ENCODE results near the gene TSPYL2.

The TSPYL2 gene

DNA sequence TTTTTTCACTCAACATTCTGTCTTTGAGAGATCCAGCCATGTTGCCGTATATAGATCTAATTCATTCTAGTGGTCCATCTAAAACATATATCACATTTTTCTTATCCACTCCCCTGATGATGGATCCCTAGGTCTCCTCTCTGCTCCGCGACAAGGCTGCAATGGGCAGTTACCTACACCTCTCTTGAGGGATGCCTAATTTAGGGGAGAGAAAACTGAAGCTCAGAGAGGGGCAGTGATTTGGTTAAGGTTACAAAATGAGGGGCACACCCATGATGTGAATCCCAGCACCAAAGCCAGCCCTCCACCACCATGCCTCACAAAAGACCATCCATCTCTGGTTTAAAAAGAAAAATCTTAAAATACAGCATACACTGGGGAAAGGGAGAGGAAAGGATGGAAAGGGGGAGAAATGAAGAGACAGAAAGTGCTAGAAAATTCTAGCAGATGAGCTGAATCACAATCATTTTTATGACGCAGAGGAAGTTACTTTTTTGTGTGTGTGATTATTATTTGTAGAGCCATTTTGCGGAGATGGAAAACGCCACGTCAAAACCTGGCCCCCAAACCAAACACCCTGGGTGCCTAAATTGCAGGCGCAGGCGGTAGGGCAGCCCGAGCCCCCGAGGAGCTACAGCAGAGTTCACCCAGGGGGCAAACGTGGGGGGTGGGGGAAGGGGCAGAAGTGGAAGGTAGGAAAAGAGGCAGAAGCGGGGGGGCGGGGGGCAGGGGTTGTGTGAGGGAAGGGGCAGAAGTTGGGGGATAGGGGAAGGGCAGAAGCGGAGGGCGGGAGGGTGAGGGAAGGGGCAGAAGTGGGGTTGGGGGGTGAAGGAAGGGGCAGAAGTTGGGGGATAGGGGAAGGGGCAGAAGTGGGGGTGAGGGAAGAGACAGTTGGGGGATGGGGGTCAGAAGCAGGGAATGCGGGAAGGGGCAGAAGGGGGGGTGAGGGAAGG, 1.3 kb upstream of the TSPYL2 start:
- DNase-seq (ENCODE audit: low read depth in 2 of 2) = no peak

DNA sequence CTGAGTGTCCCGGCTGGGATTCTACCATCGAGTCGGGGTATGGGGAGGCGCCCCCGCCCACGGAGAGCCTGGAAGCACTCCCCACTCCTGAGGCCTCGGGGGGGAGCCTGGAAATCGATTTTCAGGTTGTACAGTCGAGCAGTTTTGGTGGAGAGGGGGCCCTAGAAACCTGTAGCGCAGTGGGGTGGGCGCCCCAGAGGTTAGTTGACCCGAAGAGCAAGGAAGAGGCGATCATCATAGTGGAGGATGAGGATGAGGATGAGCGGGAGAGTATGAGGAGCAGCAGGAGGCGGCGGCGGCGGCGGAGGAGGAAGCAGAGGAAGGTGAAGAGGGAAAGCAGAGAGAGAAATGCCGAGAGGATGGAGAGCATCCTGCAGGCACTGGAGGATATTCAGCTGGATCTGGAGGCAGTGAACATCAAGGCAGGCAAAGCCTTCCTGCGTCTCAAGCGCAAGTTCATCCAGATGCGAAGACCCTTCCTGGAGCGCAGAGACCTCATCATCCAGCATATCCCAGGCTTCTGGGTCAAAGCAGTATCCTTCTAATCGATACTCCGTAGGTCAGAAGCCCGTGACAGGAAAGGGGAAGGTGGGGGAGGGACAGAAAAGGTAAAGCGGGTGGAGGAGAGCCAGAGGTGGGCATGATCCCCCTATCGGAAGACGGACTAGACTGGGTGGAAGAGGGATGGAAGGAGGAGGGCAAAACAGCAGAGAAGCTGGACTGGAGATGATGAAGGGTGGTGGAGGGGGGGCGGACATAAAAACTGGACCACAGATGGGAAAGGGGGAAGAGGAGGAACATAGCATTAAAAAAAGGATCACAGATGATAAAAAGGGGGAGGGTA, 828 bp downstream of the TSPYL2 start:
- DNase-seq (ENCODE audit: low read depth in 2 of 2) = no peak

DNA sequence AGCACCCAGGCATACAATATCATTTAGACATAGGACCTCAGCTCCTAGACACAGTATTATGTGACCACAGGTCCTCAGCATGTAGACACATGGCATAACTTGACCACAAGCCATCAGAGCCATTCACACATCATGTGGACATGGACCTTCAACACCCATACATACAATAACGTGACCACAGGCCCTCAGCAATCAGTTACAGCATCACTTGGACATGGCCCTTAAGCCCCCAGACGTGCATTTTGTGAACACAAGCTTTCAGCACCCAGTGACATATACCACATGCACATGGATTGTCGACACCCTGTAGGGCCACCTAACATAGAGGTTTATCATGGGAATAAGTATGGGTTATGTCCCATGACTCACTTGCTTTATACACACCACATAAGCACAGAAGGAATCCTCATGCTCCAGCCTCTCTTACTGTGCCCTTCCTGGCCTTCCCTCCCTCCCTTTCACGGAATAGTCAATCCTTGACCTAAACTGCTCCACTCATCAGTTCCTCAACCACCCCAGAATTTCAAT, 1.9 kb downstream of the TSPYL2 start:
- DNase-seq (ENCODE audit: low read depth in 2 of 2) = no peak

DNA sequence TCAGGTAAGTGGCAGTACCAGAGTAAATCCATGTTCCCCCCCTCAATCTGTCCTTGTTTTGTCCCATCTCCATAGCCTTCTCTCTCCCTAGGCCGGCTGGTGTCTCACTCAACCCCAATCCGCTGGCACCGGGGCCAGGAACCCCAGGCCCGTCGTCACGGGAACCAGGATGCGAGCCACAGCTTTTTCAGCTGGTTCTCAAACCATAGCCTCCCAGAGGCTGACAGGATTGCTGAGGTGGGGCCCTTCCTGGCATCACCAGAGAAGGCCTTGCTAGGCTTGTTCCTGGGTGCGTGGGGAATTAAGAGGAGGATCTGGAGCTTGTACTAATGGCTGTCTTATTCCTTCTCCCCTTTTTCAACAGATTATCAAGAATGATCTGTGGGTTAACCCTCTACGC, 2.7 kb downstream of the TSPYL2 start:
- no peak for DNase-seq (ENCODE audit: low read depth in 2 of 2)

DNA sequence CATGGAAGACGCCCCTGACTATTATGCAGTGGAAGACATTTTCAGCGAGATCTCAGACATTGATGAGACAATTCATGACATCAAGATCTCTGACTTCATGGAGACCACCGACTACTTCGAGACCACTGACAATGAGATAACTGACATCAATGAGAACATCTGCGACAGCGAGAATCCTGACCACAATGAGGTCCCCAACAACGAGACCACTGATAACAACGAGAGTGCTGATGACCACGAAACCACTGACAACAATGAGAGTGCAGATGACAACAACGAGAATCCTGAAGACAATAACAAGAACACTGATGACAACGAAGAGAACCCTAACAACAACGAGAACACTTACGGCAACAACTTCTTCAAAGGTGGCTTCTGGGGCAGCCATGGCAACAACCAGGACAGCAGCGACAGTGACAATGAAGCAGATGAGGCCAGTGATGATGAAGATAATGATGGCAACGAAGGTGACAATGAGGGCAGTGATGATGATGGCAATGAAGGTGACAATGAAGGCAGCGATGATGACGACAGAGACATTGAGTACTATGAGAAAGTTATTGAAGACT, 3.6 kb downstream of the TSPYL2 start:
- no peak for DNase-seq (ENCODE audit: low read depth in 2 of 2)

DNA sequence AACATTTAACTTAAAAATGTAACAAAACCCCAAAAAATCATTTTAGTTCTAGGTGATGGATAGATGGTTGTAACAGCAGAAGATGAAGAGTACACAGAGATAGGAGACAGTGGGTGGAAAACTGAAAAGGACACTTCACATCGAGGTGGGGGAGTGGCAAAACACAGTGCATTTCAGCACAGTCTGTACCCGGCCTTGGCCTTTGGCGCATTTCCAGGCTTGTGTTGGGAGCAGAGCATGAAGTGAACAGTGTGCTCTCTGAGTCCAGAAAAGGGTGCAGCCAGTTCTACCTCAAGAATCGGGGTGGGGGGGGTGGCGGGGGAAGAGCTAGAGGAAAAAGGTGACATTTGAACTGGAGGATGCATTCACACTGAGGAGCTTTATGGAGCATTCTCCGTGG, 4.3 kb downstream of the TSPYL2 start:
- no peak for DNase-seq (ENCODE audit: low read depth in 2 of 2)

DNA sequence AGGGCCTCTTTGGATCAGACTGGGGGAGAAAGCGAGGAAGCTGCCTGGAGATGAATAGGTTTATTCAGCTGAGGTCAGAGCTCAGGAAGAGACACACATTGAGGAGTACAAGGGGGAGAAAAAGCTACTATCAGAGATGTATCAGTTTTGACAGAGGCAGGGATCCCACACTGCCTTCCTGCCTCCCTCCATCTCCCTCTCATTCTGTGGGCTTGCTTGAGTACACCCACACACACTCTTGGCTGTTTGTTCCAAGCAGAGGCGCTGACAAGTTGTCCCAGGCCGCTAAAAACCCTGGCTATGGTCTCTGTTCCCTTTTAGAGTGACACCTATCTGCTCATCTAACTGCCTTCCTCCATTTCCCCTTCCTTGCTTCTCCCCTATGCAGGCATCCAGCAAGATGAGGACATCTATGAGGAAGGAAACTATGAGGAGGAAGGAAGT, 5.2 kb downstream of the TSPYL2 start:
- no peak for DNase-seq (ENCODE audit: low read depth in 2 of 2)

DNA sequence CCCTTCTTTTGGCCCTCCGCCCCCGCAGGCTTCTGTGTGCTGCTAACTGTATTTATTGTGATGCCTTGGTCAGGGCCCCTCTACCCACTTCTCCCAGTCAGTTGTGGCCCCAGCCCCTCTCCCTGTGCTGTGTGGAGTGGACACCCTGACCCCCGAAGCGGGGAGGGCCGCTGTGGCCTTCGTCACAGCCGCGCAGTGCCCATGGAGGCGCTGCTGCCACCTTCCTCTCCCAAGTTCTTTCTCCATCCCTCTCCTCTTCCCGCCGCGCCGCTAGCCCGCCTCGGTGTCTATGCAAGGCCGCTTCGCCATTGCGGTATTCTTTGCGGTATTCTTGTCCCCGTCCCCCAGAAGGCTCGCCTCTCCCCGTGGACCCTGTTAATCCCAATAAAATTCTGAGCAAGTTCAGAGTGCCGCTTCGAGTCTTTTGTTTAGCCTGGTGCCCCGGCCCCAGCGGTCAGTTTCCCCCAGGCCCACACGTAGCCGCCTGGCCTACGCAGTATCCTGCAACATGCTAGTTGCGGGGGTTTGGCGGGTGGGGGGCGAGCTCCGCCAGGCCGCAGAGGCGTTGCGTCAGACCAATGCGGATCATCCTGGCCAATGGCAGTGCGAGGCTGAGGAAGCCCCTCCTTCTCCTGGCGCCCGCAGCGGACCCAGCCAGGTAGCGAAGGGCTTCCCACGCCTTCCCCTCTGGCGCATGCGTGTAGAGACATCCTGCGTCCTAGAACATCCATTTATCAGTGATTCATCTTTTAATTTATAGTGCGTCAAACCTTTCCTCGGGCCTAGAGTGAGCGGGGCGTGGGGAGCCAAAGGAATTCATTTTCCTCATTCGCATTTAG, 6.2 kb downstream of the TSPYL2 start:
- peak; percentile 51 to 58 for DNase-seq (ENCODE audit: low read depth in 2 of 2)

DNA sequence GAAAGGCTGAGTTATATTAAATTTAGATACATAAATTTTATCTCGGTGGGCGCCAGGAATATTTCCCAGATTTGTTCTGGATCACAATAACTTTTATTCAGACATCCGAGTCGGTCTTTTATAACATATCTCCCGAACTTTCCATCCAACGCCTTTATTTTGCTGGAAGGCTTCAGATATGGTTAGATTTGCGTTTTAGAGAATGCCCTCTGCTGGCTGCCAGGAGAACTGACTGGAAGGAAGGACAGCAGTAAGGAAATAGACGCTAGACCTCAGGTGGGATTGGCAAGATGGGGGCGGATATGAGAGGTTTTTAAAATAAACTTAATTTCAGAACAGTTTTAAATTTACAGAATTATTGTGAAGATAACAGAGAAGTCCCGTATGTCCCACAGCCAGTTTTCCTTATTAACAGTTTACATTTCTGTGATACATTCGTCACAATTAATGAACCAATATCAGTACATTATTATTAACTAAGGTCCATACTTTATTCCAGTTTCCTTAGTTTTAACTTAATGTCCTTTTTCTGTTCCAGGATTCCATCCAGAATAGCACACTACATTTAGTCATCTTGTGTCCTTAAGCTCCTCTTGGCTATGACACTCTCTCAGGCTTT, 7.2 kb downstream of the TSPYL2 start:
- no peak for DNase-seq (ENCODE audit: low read depth in 2 of 2)

DNA sequence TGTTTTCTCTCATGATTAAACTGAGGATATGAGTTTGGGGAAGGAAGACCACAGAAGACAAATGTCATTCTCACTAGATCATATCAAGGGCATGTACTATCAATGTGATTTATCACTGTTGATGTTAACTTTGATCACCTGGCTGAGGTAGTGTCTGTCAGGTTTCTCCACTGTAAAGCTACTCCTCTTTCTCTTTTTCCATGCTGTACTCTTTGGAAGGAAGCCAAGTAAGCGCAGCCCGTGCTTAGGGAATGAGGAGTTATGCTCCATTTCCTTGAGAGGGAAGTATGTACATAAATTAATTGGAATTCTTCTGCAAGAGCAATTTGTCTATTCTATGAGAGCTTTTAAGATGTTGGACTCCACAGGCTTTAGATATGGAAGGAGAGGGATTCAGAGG, 7.8 kb downstream of the TSPYL2 start:
- DNase-seq (ENCODE audit: low read depth in 2 of 2) = no peak

DNA sequence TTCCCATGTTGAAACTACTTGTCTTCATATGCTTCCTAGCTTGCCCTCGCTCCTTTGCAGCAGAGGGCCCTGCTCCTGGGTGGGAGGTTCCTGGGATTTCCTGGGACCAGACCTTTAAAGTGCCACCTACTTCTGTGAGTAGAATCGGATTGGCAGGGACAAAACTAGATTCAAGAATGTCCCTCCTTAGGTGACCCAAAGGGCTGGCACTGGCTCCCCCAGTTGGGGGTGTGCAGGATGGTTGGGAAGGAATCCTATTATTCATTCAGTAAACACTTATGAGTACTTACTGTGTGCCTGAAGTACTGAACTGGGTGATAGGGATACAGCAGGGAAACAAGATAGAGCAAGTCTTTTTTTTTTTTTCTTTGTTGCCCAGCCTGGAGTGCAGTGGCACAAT, 9.2 kb downstream of the TSPYL2 start:
- no peak for DNase-seq (ENCODE audit: low read depth in 2 of 2)

DNA sequence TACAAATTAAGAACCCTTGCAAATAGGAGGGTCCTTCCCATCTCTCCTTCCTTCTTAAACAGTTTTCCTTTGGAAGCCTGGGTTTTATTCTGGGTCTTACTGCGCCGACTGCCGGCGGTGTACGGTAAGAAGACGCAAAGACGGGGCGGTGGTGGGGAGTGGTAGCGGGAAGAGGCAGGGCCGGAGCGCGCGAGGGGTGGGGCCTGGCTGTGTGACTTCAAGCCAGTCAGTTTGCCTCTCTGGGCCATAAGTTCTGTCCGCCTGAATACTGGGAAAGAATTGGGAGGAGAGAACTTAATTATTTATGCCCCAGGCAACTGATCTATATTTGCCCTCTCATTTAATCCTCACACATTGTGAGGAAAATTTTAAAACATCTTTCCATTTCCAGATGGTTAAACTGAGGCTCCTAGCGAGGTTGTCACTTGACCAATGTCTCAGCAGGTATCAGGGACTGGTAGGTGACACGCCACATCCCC, 11.0 kb downstream of the TSPYL2 start:
- peak; percentile 31 to 53 for DNase-seq (ENCODE audit: low read depth in 2 of 2)

DNA sequence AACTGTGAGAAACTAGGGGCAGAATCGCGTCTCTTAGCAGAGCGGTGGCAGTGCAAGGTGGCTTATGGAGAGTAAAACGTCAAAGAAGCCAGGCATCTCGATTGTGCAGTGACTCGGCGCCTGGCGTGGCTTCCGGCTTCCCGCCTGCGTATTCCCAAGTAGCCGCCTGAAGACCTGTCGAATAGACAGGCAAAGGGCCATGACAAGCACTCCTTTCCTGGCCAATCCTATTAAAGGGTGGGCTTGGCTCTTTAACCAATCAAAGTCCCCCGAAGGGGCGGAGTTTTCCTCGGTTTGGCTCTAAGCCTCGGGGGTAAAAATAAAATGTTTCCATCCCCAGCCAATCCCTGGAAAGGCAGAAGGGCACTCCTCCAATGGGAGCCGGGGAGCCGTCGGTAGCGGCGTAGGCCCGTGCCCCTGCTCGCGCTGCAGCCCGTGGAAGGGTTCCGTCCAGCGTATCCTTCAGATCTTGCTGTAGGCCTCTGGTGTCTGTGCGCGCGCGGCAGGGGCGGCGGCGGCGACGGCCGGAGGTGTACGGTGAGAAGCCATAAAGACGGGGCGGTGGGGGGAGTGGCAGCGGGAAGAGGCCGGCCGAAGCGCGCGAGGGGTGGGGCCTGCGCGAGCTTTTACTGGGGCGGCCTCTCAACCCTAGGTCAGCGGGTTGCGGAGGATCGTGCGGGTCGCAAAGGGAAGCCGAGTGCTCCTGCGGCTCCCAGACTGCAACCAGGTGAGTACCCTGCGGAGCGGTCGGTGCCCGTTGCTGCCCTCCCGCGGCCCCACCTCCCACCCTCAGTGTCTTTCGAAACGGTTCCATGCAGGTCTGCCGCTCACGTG, 11.8 kb downstream of the TSPYL2 start, which contains the start of gene KANTR:
Gene KANTR (plus strand): TSS at position 395 of the 834 bp plus-strand sequence. CDS start 30,131 bp downstream, outside the sequence.
- DNase-seq (ENCODE audit: low read depth in 2 of 2) = peak; percentile 30 to 39

DNA sequence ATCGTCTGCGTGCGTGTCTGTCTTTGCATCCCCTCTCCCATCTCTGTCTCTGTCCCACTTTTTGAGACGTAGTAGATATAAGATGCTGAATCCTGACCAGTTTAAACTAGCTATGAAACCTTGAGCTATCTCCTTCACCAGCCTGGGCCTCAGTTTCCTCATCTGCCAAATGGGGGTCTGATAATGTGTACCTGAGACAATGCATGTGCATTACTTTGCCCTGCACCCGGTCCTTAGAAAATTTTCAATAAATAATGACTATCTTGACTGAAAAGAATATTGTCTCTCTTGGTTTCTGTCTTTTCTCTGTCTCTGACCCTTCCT, 12.4 kb downstream of the TSPYL2 start:
- DNase-seq (ENCODE audit: low read depth in 2 of 2) = no peak

DNA sequence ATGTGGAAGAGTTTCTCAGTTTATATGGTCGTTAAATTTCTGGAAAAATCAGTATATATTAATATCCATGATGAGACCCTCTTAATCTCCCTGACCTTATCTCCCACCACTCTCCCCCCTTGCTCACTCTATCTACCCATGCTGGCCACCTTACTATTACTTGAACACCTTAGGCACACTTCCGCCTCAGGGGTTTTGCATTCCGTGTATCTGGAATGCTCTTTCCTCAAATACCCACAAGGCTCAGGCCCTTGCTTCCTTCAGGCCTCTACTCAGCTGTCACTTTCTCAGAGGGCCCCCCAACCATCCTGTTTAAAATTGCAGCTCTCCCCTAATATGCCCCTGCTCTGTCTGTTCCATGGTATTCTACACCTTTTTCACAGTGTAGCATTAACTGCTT, 13.6 kb downstream of the TSPYL2 start:
- DNase-seq (ENCODE audit: low read depth in 2 of 2) = no peak

DNA sequence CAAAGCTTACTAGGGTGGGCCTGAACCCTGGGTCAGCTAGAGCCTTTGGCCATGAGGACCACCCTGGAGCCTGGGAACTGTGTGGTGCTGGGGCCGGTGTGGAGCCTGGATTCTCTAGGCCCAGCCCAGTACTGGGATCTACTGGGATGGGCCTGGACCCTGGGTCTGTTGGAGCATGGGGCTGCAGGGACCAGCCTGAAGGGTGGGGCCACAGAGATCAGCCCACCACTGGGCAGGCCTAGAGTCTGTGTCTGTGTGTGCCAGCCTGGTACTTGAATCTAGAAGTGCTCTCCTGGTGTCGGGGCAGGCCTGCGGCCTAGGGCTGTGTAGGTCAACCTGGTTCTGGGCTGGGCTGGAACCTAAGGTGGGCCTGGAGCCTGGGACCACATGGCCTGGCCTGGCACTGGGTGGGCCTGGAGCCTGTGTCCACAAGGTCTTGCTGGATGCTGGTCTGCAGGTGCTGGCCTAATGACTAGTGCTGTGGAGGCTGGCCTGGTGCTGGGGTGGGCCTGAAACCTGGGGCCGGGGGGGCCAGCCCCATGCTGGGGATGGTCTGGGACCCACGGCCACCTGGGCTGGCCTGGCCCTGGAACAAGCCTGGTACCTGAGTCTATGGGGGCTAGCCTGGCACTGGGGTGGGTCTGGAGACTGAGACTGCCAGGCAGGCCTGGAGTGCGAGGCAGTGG, 32.8 kb downstream of the TSPYL2 start:
- no peak for DNase-seq (ENCODE audit: low read depth in 2 of 2)

DNA sequence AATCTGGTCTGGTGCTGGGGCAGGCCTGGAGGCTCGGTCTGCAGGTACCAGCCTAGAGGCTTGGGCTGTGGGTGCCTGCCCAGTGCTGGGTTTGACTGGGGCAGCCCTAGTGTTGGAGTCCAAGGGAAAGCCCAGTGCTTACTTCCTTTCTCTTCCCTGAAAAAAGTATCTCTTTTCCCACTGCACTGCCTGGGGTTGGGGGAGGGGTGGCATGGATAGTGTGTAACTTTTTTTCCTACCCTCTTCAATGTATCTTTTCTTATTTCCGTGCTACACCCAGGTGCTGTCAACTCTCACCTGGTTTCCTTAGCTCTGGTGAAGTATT, 33.3 kb downstream of the TSPYL2 start:
- no peak for DNase-seq (ENCODE audit: low read depth in 2 of 2)

DNA sequence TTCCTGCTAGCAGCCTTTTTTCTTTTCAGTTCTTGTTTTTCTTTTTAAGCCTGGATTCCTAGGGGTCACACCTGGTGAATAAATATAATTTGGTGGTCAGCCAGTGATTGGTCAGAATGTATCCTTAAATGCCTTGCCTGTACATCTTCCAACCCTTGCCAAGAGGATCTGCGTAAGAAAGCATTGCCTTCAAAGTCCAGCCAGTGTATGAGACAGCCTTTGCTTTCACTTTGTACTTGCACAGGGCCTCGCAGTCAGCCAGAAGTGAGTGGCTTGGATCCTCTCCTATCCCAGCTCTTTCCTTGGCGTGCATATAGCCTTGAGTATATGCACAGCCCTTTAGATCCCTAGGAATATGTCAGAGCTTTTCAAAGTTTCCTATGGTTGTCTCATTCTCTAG, 33.9 kb downstream of the TSPYL2 start:
- no peak for DNase-seq (ENCODE audit: low read depth in 2 of 2)

DNA sequence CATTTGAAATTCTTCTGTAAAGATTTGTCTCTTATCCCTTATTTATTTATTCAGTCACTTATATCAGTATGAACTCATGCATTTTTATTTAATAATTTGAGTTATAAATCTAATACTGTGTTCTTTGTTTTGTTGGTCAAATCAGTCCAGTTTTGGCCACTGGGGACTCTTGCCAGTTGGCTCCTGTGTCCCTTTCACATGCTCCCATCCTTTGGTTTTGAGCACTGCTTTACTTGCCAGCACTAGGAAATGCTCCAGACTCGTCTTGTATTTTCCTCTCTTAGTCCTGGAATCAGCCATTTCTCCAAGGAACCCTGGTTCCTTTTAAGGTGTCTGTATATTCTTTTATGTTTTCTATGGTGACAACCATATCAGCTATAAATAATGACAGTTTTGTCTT, 39.8 kb downstream of the TSPYL2 start:
- no peak for DNase-seq (ENCODE audit: low read depth in 2 of 2)

Measured in stimulated activated CD4-positive, alpha-beta T cell treated with anti-CD3 and anti-CD28 coated beads, Interleukin-1b, Interleukin-23, amount 100 ng/mL, for 1 hour (primary cell).